Astrocyte (in vitro differentiated cells and primary cell): Measurements from ENCODE around the gene OSBP.

ENCODE experiments used
- CTCF ChIP-seq: IDR thresholded peaks from 2 replicates; pipeline ENCODE4 v1.5.1; 2011; ENCODE audit warnings: low read depth, mild to moderate bottlenecking, inconsistent platforms, low read length, moderate library complexity; ENCODE audit not compliant: insufficient read depth
- EZH2 ChIP-seq: IDR thresholded peaks from 2 replicates; pipeline ENCODE4 v1.6.1; 2012; ENCODE audit warnings: mild to moderate bottlenecking, low read length, inconsistent platforms; ENCODE audit not compliant: insufficient read depth

DNA sequence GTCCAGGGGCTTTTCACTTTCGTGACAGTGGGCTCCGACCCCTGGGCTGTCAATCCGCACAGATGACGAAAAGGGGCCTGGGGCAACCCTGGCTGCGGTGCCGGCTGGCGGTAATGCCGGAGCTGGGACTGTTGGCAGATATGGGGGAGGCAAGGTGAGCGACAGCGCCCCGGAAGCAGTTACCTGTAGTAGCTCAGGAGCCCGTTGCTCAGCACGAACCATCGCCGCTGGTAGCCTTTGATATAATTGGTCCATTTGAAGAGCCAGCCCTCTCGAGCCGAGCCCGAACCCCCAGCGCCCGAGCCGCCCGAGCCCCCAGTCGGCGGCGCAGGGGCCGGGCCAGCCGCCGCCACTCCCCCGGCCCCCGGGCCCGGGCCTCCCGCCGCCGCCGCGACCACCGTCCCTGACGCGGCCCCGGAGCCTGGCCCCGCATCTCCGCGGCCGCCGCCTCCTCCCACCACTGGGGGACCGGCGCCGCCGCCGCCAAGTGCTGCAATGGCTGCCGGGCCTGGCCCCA, 396 bp downstream of the OSBP start:
- TF ChIP-seq CTCF, result no peak
- TF ChIP-seq EZH2, result no peak
